A549 (cell line): ENCODE results near the gene PREX1. TPM values are rescaled to one million over a fixed set of nuclear protein-coding genes. Genes with fewer than 3 reads are reported as not detected.

Experiments
- ATAC-seq, 2 experiments: fragments of 200-7000 bp in 1 of 2; fragments of >200 bp in 1 of 2; cut with Nextera tagmentation in 1 of 2; cut with Tn5 transposase in 1 of 2; 3 replicates each; pipeline versions ENCODE4 v1.8.0 to v1.9.1; 2018 to 2020; ENCODE audit warnings: mild to moderate bottlenecking in 1 of 2, moderate library complexity in 1 of 2
- CTCF ChIA-PET: fragments of 300-600 bp; sonication (Branson Sonifier 250); formaldehyde crosslinking; extraction: SDS; loops from one replicate; lab custom pipeline; 2021; ENCODE audit warnings: antibody characterized with exemption, inconsistent platforms; lab: Yijun Ruan, JAX
- POLR2A ChIA-PET: fragments of 350-600 bp; formaldehyde crosslinking; extraction: SDS; loops from one replicate; lab custom pipeline; 2021; ENCODE audit warnings: antibody characterized with exemption, inconsistent platforms; lab: Yijun Ruan, JAX
- DNase-seq, 2 experiments: peaks; one replicate each; pipeline versions ENCODE4 v3.0.0 to v3.0.0-alpha.2; 2011 to 2016; ENCODE audit warnings: low read depth in 1 of 2, low spot score in 1 of 2
- FAIRE-seq: peaks from 2 replicates; lab custom pipeline; 2011; peaks lifted over from hg19 to GRCh38; lab: Jason Lieb, UNC
- H3K27ac ChIP-seq, 2 experiments: fragments of >200 bp; sonication (Bioruptor Twin); formaldehyde crosslinking; 3 replicates each; pipeline ENCODE4 v1.5.1; 2016 to 2017
- H3K4me1 ChIP-seq: fragments of >200 bp; sonication (Bioruptor Twin); formaldehyde crosslinking; 3 replicates; pipeline ENCODE4 v1.6.1; 2016
- H3K4me2 ChIP-seq: fragments of >200 bp; sonication (Bioruptor Twin); formaldehyde crosslinking; 3 replicates; pipeline ENCODE4 v1.6.1; 2016
- H3K4me3 ChIP-seq: fragments of >200 bp; sonication (Bioruptor Twin); formaldehyde crosslinking; 3 replicates; pipeline ENCODE4 v1.5.1; 2016
- H3K9me3 ChIP-seq: fragments of >200 bp; sonication (Bioruptor Twin); formaldehyde crosslinking; 3 replicates; pipeline ENCODE4 v1.6.1; 2016
- BCL3 ChIP-seq: fragments of >200 bp; sonication (Bioruptor Twin); formaldehyde crosslinking; IDR thresholded peaks from 3 replicates; pipeline ENCODE4 v1.6.1; 2016
- CBX2 ChIP-seq: fragments of 200-600 bp; sonication (generic); IDR thresholded peaks from 2 replicates; pipeline ENCODE4 v1.6.1; 2016; ENCODE audit warnings: low read depth, mild to moderate bottlenecking, borderline replicate concordance
- CBX8 ChIP-seq: fragments of 200-600 bp; sonication (generic); IDR thresholded peaks from 2 replicates; pipeline ENCODE4 v1.6.1; 2016
- CHD2 ChIP-seq: fragments of 150-350 bp; IDR thresholded peaks from 2 replicates; pipeline ENCODE4 v1.6.1; 2014; ENCODE audit warnings: low read length; ENCODE audit not compliant: partially characterized antibody
- EP300 ChIP-seq, 2 experiments: fragments of >200 bp; sonication (Bioruptor Twin); formaldehyde crosslinking; IDR thresholded peaks; 2 replicates in 1 of 2; 3 replicates in 1 of 2; pipeline ENCODE4 v1.6.1; 2016 to 2017
- ESRRA ChIP-seq: fragments of 150-350 bp; IDR thresholded peaks from 2 replicates; pipeline ENCODE4 v1.6.1; 2014; ENCODE audit warnings: mild to moderate bottlenecking, low read length, borderline replicate concordance
- FOSL2 ChIP-seq, 2 experiments: fragments of 450-650 bp in 1 of 2; fragments of >200 bp in 1 of 2; sonication (Bioruptor Twin) in 1 of 2; formaldehyde crosslinking; IDR thresholded peaks; 2 replicates each; pipeline versions ENCODE4 v1.5.0 to v1.6.1; 2016 to 2020; ENCODE audit warnings: mild to moderate bottlenecking in 1 of 2, moderate library complexity in 1 of 2
- GATA3 ChIP-seq: IDR thresholded peaks from 2 replicates; pipeline ENCODE4 v1.6.1; 2012; ENCODE audit warnings: borderline replicate concordance
- HDAC2 ChIP-seq: fragments of 200-600 bp; sonication (generic); IDR thresholded peaks from 2 replicates; pipeline ENCODE4 v1.6.1; 2016
- HES2 ChIP-seq: fragments of >200 bp; sonication (Bioruptor Twin); formaldehyde crosslinking; IDR thresholded peaks from 2 replicates; pipeline ENCODE4 v1.6.1; 2016
- HEYL ChIP-seq: fragments of 250-450 bp; sonication (Bioruptor Pico); IDR thresholded peaks from 2 replicates; pipeline ENCODE4 v1.8.0; 2021; ENCODE audit warnings: mild to moderate bottlenecking, moderate library complexity
- HOXB5 ChIP-seq: fragments of 250-450 bp; sonication (Bioruptor Pico); IDR thresholded peaks from 2 replicates; pipeline ENCODE4 v1.5.0; 2020; ENCODE audit warnings: mild to moderate bottlenecking, moderate library complexity
- KDM5A ChIP-seq: fragments of 200-600 bp; sonication (generic); IDR thresholded peaks from 2 replicates; pipeline ENCODE4 v1.6.1; 2016; ENCODE audit warnings: antibody characterized with exemption, mild to moderate bottlenecking
- MAZ ChIP-seq: fragments of 150-350 bp; IDR thresholded peaks from 2 replicates; pipeline ENCODE4 v1.6.1; 2014; ENCODE audit warnings: antibody characterized with exemption, low read depth, low read length, borderline replicate concordance
- NFE2L2 ChIP-seq: fragments of 150-350 bp; conservative IDR thresholded peaks from 2 replicates; pipeline ENCODE4 v1.6.1; 2014; ENCODE audit warnings: low read length
- NPAS2 ChIP-seq: fragments of 250-450 bp; sonication (Bioruptor Pico); IDR thresholded peaks from 2 replicates; pipeline ENCODE4 v1.8.0; 2022; ENCODE audit warnings: mild to moderate bottlenecking, moderate library complexity, borderline replicate concordance
- PHF8 ChIP-seq: fragments of 200-600 bp; sonication (generic); IDR thresholded peaks from 2 replicates; pipeline ENCODE4 v1.6.1; 2016; ENCODE audit warnings: low read depth, mild to moderate bottlenecking, antibody characterized with exemption, moderate library complexity, borderline replicate concordance
- POLR2A ChIP-seq: IDR thresholded peaks from 2 replicates; pipeline ENCODE4 v1.6.1; 2012; ENCODE audit warnings: mild to moderate bottlenecking, low read length
- RCOR1 ChIP-seq: fragments of 150-350 bp; IDR thresholded peaks from 2 replicates; pipeline ENCODE4 v1.6.1; 2014; ENCODE audit warnings: antibody characterized with exemption, low read length, low read depth
- REST ChIP-seq: fragments of 200-600 bp; sonication (generic); IDR thresholded peaks from 2 replicates; pipeline ENCODE4 v1.6.1; 2016; ENCODE audit warnings: antibody characterized with exemption, mild to moderate bottlenecking, moderate library complexity
- RFX5 ChIP-seq: fragments of 450-650 bp; IDR thresholded peaks from 2 replicates; pipeline ENCODE4 v1.7.1; 2014; ENCODE audit warnings: antibody characterized with exemption, mild to moderate bottlenecking, moderate library complexity
- RNF2 ChIP-seq: fragments of 200-600 bp; sonication (generic); IDR thresholded peaks from 2 replicates; pipeline ENCODE4 v1.6.1; 2016; ENCODE audit warnings: low read depth, mild to moderate bottlenecking, antibody characterized with exemption, moderate library complexity, borderline replicate concordance
- SREBF2 ChIP-seq: fragments of 450-650 bp; IDR thresholded peaks from 2 replicates; pipeline ENCODE4 v1.6.1; 2014; ENCODE audit warnings: mild to moderate bottlenecking, moderate library complexity
- TP53 ChIP-seq: fragments of 250-450 bp; sonication (Bioruptor Pico); IDR thresholded peaks from 2 replicates; pipeline ENCODE4 v1.5.0; 2021; ENCODE audit warnings: mild to moderate bottlenecking, moderate library complexity
- USF2 ChIP-seq: fragments of 450-650 bp; IDR thresholded peaks from 2 replicates; pipeline ENCODE4 v1.6.1; 2014; ENCODE audit warnings: antibody characterized with exemption
- ZFP36 ChIP-seq: fragments of 450-650 bp; IDR thresholded peaks from 2 replicates; pipeline ENCODE4 v1.6.1; 2014; ENCODE audit warnings: borderline replicate concordance; ENCODE audit not compliant: partially characterized antibody
- ZNF302 ChIP-seq: fragments of 250-450 bp; sonication (Bioruptor Pico); IDR thresholded peaks from 2 replicates; pipeline ENCODE4 v1.9.0; 2021; ENCODE audit warnings: inconsistent platforms, mild to moderate bottlenecking, moderate library complexity
- WGBS: methylation state at CpG from one replicate; pipeline ENCODE4 v1.1.6; 2017; ENCODE audit errors: missing lambda C conversion rate; 5-methylcytosine and 5-hydroxymethylcytosine counted together
- polyA plus RNA-seq, 4 experiments: library from polyadenylated mRNA; depleted of rRNA in 3 of 4; stranded (reverse); fragments of >200 nt; fragmentation: RNase III in 1 of 4; extraction: RNeasy Plus Mini Kit Qiagen cat#74134 plus additional on column Dnase treatment in 1 of 4; gene quantifications; 2 replicates in 3 of 4; 3 replicates in 1 of 4; pipeline ENCODE4 v1.2.3, GENCODE V29; 2011 to 2017

Gene PREX1
- polyA plus RNA-seq, 2 of the 4 experiments (the other 2 are of a cell fraction) = 3.6 to 4.2 TPM

GRCh38 chr20:48782901-48783308, 44.9 kb downstream of the PREX1 start:
- Histone ChIP-seq H3K4me1 (peaks cover 9% of the 10 kb centered on the region; the same call in 2 of the 3 replicates), H3K4me2 (no peak overlapping the region), H3K27ac (no peak overlapping the region), H3K9me3 (peaks cover 10% of the 10 kb centered on the region), H3K4me3 (no peak overlapping the region)
- FAIRE-seq = no peak
- no peak for DNase-seq
- ChIA-PET POLR2A (no interaction called here), CTCF (interaction anchor here (0.8 kb wide), 1 partner anchor 16 kb away, joined by 3 read pairs; no protein-coding TSS in a partner anchor)
- no peak for TF ChIP-seq FOSL2 (IDR thresholded peaks at IDR 0.05)
- TF ChIP-seq FOSL2 (CRISPR knock-in tag; IDR thresholded peaks at IDR 0.05) = no peak
- TF ChIP-seq CBX2 = no peak
- no peak for TF ChIP-seq RFX5
- TF ChIP-seq HDAC2 = no peak
- TF ChIP-seq HES2 = no peak
- no peak for ATAC-seq
- whole genome bisulfite sequencing = 94% methylated on average over 6 of the region's 6 CpGs

GRCh38 chr20:48782053-48782452, 45.7 kb downstream of the PREX1 start:
- ChIA-PET POLR2A (no interaction called here), CTCF (interaction anchor here (1.1 kb wide), 1 partner anchor 9 kb away, joined by 4 read pairs; no protein-coding TSS in a partner anchor)
- Histone ChIP-seq H3K4me1 (peaks cover under 1% of the 10 kb centered on the region; the same call in 2 of the 3 replicates), H3K9me3 (peaks cover 10% of the 10 kb centered on the region)
- 58% methylated on average over 4 of the region's 4 CpGs for WGBS
- TF ChIP-seq POLR2A (no peak), REST (no peak), EP300 (IDR thresholded peaks at IDR 0.05) (no peak), HOXB5 (CRISPR knock-in tag) (no peak), RCOR1 (no peak), ZNF302 (CRISPR knock-in tag) (no peak), SREBF2 (no peak), GATA3 (no peak), CBX8 (no peak), NFE2L2 (no peak), ZFP36 (no peak), TP53 (CRISPR knock-in tag) (no peak), KDM5A (no peak), CBX2 (no peak)
- TF ChIP-seq, all 56 proteins: peak for 0
- DNase-seq (no peak), ATAC-seq (no peak), FAIRE-seq (no peak)
- Histone ChIP-seq H3K27ac (no peak overlapping the region), H3K4me2 (no peak overlapping the region), H3K4me3 (no peak overlapping the region)

- H3K9me3 ChIP-seq = peaks cover 10% of the 10 kb centered on the region
- POLR2A ChIA-PET = no interaction called here
- FAIRE-seq = no peak
- no peak for ATAC-seq
- 27% methylated on average over 1 of the region's 1 CpG for WGBS
- H3K27ac ChIP-seq = no peak overlapping the region
- TF ChIP-seq GATA3 = no peak
- no peak for TF ChIP-seq HES2
- no peak for TF ChIP-seq ESRRA
- no peak for TF ChIP-seq CHD2
- TF ChIP-seq NPAS2 (CRISPR knock-in tag) = no peak
- TF ChIP-seq HEYL (CRISPR knock-in tag) = no peak
- no peak for TF ChIP-seq RNF2
- no peak for TF ChIP-seq CBX2
- TF ChIP-seq BCL3 = no peak
- no peak for TF ChIP-seq PHF8
- TF ChIP-seq USF2 = no peak
- no peak for TF ChIP-seq HDAC2
- no peak for TF ChIP-seq ZFP36
- TF ChIP-seq MAZ = no peak
- no peak overlapping the region for H3K4me2 ChIP-seq
- CTCF ChIA-PET = interaction anchor here (1.1 kb wide), 1 partner anchor 9 kb away, joined by 4 read pairs; no protein-coding TSS in a partner anchor
- no peak for DNase-seq
- H3K4me1 ChIP-seq = no peaks in the 10 kb centered on the region
- no peak overlapping the region for H3K4me3 ChIP-seq
Measured at GRCh38 chr20:48781634-48782033, 46.2 kb downstream of the PREX1 start.
